ENCODE data around the gene BAIAP2.

Gene BAIAP2

GRCh38 chr17:80991645-80992076 lies 43.3 kb upstream of the BAIAP2 start, which contains the start of gene CHMP6:
Gene CHMP6 (plus strand): TSS chr17:80991841. CDS start chr17:80991919, 78 bp downstream.
- TF ChIP-seq CTCF (IDR thresholded peaks at IDR 0.05), result peak; percentile 19; the same call in 1 of the 2 replicates
- no peak for TF ChIP-seq ZFX (IDR thresholded peaks at IDR 0.05; ENCODE audit: borderline replicate concordance)
- H3K27ac ChIP-seq, result peak within 1 kb of the TSS; percentile 64

- TF ChIP-seq CTCF (IDR thresholded peaks at IDR 0.05) (no peak), ZFX (IDR thresholded peaks at IDR 0.05; ENCODE audit: borderline replicate concordance) (no peak)
- peak overlapping the region; percentile 64 for H3K27ac ChIP-seq
Measured at GRCh38 chr17:80992077-80992947, 42.6 kb upstream of the BAIAP2 start.

DNA sequence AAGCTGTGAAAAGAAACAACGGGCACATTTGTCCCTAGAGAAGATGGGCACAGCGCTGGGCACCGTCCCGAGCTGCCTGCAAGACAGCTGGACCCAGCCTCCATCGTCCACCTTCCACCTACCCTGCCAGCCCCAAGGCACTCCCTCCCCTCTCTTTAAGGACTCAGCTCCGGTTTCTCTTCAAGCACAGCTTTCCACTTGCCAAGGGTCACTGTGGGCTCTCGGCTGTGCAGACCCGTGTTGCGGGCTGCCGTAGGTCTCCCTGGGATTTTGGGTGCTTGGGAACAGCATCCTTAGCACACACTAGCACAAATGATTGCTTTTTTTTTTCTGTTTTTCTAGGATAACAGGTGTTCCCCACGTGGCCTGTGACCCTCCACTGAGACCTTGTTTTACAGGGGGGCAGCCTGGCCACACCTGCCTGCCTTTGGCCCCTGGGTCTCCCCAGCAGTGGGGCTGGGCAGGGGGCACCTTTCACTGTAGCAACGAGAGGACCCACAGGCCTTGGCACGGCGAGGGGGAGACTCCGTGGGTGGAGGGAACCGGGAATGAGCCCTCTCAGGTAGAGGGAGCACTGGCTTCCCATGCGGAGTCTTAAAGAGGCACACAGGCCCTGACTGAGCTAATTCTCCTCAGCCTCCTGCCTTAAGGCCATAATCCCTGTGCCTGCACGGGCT lies 41.9 kb upstream of the BAIAP2 start:
- no peak for TF ChIP-seq ZFX (IDR thresholded peaks at IDR 0.05; ENCODE audit: borderline replicate concordance)
- TF ChIP-seq CTCF (IDR thresholded peaks at IDR 0.05), result no peak
- 0 out of 2 replicates have a peak overlapping the region, but pooled peaks have one; percentile 64 for H3K27ac ChIP-seq

GRCh38 chr17:80995131-80995530 lies 39.8 kb upstream of the BAIAP2 start:
- no peak overlapping the region for H3K27ac ChIP-seq
- TF ChIP-seq CTCF (IDR thresholded peaks at IDR 0.05) (no peak), ZFX (IDR thresholded peaks at IDR 0.05; ENCODE audit: borderline replicate concordance) (no peak)

GRCh38 chr17:80996422-80997305 lies 38.3 kb upstream of the BAIAP2 start:
- TF ChIP-seq ZFX (IDR thresholded peaks at IDR 0.05; ENCODE audit: borderline replicate concordance) (no peak), CTCF (IDR thresholded peaks at IDR 0.05) (no peak)
- H3K27ac ChIP-seq, result no peak overlapping the region

GRCh38 chr17:80997424-80998117 lies 37.4 kb upstream of the BAIAP2 start:
- no peak for TF ChIP-seq ZFX (IDR thresholded peaks at IDR 0.05; ENCODE audit: borderline replicate concordance)
- TF ChIP-seq CTCF (IDR thresholded peaks at IDR 0.05), result no peak
- H3K27ac ChIP-seq, result no peak overlapping the region
